ENCODE measurements around the gene AIFM1. TPM values are rescaled to one million over a fixed set of nuclear protein-coding genes. Genes with fewer than 3 reads are reported as not detected.
A peak's percentile ranks its signal among the peaks of the same experiment; 100 is the strongest.

The AIFM1 gene
- total and polyA plus RNA-seq, 4 donors, result 33.1 to 79.0 (median 66.4) TPM

DNA sequence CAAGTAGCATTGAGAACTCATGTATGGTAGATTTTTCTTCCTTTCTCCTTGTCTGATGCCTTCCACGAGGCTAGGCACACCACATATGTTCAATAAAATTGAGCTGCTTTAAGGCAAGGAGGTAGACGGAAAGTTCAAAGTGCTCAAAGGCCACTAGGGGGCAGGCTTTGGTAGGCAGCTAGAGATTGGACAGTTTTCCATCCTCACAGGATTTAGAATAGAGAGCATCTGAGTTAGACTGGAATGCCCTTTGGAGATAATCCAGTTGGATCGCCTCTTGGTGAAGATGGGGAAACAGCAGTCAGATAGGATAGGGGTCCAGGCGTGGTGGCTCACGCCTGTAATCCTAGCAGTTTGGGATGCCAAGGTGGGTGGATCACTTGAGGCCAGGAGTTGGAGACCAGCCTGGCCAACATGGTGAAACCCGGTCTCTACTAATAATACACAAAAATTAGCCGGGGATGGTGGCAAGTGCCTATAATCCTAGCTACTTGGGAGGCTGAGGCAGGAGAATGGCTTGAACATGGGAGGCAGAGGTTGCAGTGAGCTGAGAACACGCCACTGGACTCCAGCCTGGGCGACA, 85.7 kb downstream of the AIFM1 start:
- H3K27me3 ChIP-seq (ENCODE audit: control insufficient read depth in 4 of 4, insufficient read depth in 4 of 4, low read length in 3 of 4), result peaks cover 0 to 2% (median 0%) of the 10 kb centered on the region in 4 donors
- peak; percentile 87 to 92 for TF ChIP-seq RAD21 (IDR thresholded peaks at IDR 0.05)
- TF ChIP-seq, protein P1, sequence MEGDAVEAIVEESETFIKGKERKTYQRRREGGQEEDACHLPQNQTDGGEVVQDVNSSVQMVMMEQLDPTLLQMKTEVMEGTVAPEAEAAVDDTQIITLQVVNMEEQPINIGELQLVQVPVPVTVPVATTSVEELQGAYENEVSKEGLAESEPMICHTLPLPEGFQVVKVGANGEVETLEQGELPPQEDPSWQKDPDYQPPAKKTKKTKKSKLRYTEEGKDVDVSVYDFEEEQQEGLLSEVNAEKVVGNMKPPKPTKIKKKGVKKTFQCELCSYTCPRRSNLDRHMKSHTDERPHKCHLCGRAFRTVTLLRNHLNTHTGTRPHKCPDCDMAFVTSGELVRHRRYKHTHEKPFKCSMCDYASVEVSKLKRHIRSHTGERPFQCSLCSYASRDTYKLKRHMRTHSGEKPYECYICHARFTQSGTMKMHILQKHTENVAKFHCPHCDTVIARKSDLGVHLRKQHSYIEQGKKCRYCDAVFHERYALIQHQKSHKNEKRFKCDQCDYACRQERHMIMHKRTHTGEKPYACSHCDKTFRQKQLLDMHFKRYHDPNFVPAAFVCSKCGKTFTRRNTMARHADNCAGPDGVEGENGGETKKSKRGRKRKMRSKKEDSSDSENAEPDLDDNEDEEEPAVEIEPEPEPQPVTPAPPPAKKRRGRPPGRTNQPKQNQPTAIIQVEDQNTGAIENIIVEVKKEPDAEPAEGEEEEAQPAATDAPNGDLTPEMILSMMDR (IDR thresholded peaks at IDR 0.05; ENCODE audit: low read depth, low read length, missing input control), result peak; percentile 65
- TF ChIP-seq, protein P2, sequence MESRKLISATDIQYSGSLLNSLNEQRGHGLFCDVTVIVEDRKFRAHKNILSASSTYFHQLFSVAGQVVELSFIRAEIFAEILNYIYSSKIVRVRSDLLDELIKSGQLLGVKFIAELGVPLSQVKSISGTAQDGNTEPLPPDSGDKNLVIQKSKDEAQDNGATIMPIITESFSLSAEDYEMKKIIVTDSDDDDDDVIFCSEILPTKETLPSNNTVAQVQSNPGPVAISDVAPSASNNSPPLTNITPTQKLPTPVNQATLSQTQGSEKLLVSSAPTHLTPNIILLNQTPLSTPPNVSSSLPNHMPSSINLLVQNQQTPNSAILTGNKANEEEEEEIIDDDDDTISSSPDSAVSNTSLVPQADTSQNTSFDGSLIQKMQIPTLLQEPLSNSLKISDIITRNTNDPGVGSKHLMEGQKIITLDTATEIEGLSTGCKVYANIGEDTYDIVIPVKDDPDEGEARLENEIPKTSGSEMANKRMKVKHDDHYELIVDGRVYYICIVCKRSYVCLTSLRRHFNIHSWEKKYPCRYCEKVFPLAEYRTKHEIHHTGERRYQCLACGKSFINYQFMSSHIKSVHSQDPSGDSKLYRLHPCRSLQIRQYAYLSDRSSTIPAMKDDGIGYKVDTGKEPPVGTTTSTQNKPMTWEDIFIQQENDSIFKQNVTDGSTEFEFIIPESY (IDR thresholded peaks at IDR 0.05), result no peak
- no peak for TF ChIP-seq TAF1 (conservative IDR thresholded peaks at IDR 0.05)
- peaks cover 0 to 6% (median 0%) of the 10 kb centered on the region in 4 donors for H3K4me1 ChIP-seq (ENCODE audit: control insufficient read depth in 4 of 4, insufficient read depth in 4 of 4, low read length in 3 of 4)
- H3K9ac ChIP-seq (ENCODE audit: low read depth in 1 of 2, low read length in 2 of 2), result no peak overlapping the region
- peak; percentile 49 for DNase-seq (ENCODE audit: low spot score)
- no peak overlapping the region for H3K27ac ChIP-seq (ENCODE audit: low read depth in 1 of 2, low read length in 2 of 2)
- H3K36me3 ChIP-seq (ENCODE audit: control insufficient read depth in 4 of 4, insufficient read depth in 3 of 4, low read depth in 1 of 4, low read length in 3 of 4), result no peaks in the 10 kb centered on the region
- whole genome bisulfite sequencing, result 41% methylated on average over 9 of the region's 9 CpGs
- H3K9me3 ChIP-seq (ENCODE audit: control insufficient read depth in 4 of 4, low read length in 3 of 4), result no peaks in the 10 kb centered on the region
- no peak overlapping the region for H3K4me3 ChIP-seq (ENCODE audit: low read depth in 1 of 3, low read length in 3 of 3)

Other genes starting within 250 kb of the AIFM1 start
- 1 to 10 TPM; 1.7 to 5.3 TPM for gene BCORL1, start 183.2 kb downstream of the AIFM1 start, total RNA-seq
- gene BCORL1, start 183.2 kb downstream of the AIFM1 start, polyA plus RNA-seq, result 1 to 10 TPM; 2.0 to 2.2 TPM
- 1 to 10 TPM; 1.6 to 4.7 TPM for gene ELF4, start 55.3 kb downstream of the AIFM1 start, total RNA-seq
- 1 to 10 TPM in 1 of 2 donors, under 1 TPM in 1; 0.35 to 1.3 TPM for gene ELF4, start 55.3 kb downstream of the AIFM1 start, polyA plus RNA-seq
- gene RAB33A, start 6.1 kb upstream of the AIFM1 start, total RNA-seq, result under 1 TPM; 0.50 to 0.61 TPM
- gene RAB33A, start 6.1 kb upstream of the AIFM1 start, polyA plus RNA-seq, result under 1 TPM; 0.13 to 0.59 TPM
- gene ZNF280C, start 103.1 kb upstream of the AIFM1 start, total RNA-seq, result 1 to 10 TPM; 1.3 to 2.3 TPM
- under 1 TPM; 0.50 to 0.65 TPM for gene ZNF280C, start 103.1 kb upstream of the AIFM1 start, polyA plus RNA-seq
- gene SLC25A14, start 174.1 kb upstream of the AIFM1 start, total RNA-seq, result 1 to 10 TPM; 3.8 to 5.8 TPM
- 1 to 10 TPM; 2.7 to 5.6 TPM for gene SLC25A14, start 174.1 kb upstream of the AIFM1 start, polyA plus RNA-seq
- 1 to 10 TPM in 1 of 2 donors, not detected in 1; 4.3 TPM for gene GPR119, start 219.8 kb upstream of the AIFM1 start, total RNA-seq
- gene GPR119, start 219.8 kb upstream of the AIFM1 start, polyA plus RNA-seq, result not detected
- gene RBMX2, start 236.1 kb upstream of the AIFM1 start, total RNA-seq, result 1 to 10 TPM; 5.5 to 7.2 TPM
- gene RBMX2, start 236.1 kb upstream of the AIFM1 start, polyA plus RNA-seq, result 1 to 10 TPM; 5.2 to 8.8 TPM

Measured in liver (tissue), 9 donors.